ENCODE data around the gene PTPRG.

- TF ChIP-seq EZH2 (IDR thresholded peaks at IDR 0.05; ENCODE audit: insufficient read depth, poor library complexity, severe bottlenecking), result no peak
- TF ChIP-seq EZH2phosphoT487 (IDR thresholded peaks at IDR 0.05; ENCODE audit: insufficient read depth, low read depth), result no peak
Measured at GRCh38 chr3:61632568-61633175, 71.3 kb downstream of the PTPRG start.

Measured in GM23248 (cell line).